RWPE2 (cell line): ENCODE measurements around the gene ANKUB1.

Source experiments
- ATAC-seq: fragments of 200-7000 bp; cut with Tn5 transposase; 3 replicates; pipeline ENCODE4 v1.9.1; 2021; ENCODE audit warnings: low read depth
- DNase-seq: peaks from one replicate; pipeline ENCODE4 v3.0.0-alpha.2; 2020; ENCODE audit warnings: low spot score
- H3K27ac ChIP-seq: fragments of 450-650 bp; 2 replicates; pipeline ENCODE4 v1.5.1; 2017; ENCODE audit warnings: mild to moderate bottlenecking; ENCODE audit not compliant: poor library complexity, severe bottlenecking
- H3K27me3 ChIP-seq: fragments of 250-450 bp; sonication (Bioruptor Pico); 2 replicates; pipeline ENCODE4 v1.5.1; 2021; ENCODE audit warnings: mild to moderate bottlenecking, moderate library complexity; ENCODE audit not compliant: insufficient read depth, poor library complexity, severe bottlenecking
- H3K36me3 ChIP-seq: fragments of 250-450 bp; sonication (Bioruptor Pico); 2 replicates; pipeline ENCODE4 v1.5.1; 2020; ENCODE audit warnings: low read depth, mild to moderate bottlenecking, moderate library complexity
- H3K4me1 ChIP-seq: fragments of 250-450 bp; sonication (Bioruptor Pico); 2 replicates; pipeline ENCODE4 v1.5.1; 2021; ENCODE audit warnings: mild to moderate bottlenecking, moderate library complexity; ENCODE audit not compliant: insufficient read depth, poor library complexity, severe bottlenecking
- H3K4me3 ChIP-seq: fragments of 250-450 bp; sonication (Bioruptor Pico); 2 replicates; pipeline ENCODE4 v1.5.1; 2021; ENCODE audit warnings: mild to moderate bottlenecking, moderate library complexity; ENCODE audit not compliant: severe bottlenecking
- H3K9me3 ChIP-seq: fragments of 250-450 bp; sonication (Bioruptor Pico); 2 replicates; pipeline ENCODE4 v1.5.1; 2021; ENCODE audit warnings: mild to moderate bottlenecking, moderate library complexity; ENCODE audit not compliant: severe bottlenecking
- TF ChIP-seq, protein P1 (sequence below): fragments of 450-650 bp; IDR thresholded peaks from one replicate; pipeline ENCODE4 v1.5.1; 2017; ENCODE audit warnings: mild to moderate bottlenecking, moderate library complexity; ENCODE audit not compliant: poor library complexity, severe bottlenecking

The ANKUB1 gene

DNA sequence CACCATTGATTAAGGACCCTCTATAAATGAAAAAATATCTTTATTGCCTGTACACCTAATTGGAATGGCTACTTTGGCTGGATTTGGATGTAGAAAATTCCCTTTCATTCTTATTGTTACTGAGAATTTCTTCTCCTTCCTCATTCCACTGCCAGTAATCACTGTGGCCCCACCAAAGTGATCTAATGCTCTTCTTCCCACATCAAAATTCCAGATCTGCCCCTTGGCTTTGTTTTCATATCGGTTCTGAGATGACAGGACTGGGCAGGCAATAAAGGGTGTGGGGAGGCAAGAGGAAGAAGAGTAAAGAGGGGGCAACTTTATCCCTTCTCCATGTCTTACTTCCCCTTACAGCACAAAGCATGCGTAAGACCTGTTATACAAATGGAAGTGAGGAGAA is 2.1 kb downstream of the ANKUB1 start:
- Histone ChIP-seq H3K36me3 (no peaks in the 10 kb centered on the region), H3K27ac (peak overlapping the region; percentile 27)
- DNase-seq: no peak

DNA sequence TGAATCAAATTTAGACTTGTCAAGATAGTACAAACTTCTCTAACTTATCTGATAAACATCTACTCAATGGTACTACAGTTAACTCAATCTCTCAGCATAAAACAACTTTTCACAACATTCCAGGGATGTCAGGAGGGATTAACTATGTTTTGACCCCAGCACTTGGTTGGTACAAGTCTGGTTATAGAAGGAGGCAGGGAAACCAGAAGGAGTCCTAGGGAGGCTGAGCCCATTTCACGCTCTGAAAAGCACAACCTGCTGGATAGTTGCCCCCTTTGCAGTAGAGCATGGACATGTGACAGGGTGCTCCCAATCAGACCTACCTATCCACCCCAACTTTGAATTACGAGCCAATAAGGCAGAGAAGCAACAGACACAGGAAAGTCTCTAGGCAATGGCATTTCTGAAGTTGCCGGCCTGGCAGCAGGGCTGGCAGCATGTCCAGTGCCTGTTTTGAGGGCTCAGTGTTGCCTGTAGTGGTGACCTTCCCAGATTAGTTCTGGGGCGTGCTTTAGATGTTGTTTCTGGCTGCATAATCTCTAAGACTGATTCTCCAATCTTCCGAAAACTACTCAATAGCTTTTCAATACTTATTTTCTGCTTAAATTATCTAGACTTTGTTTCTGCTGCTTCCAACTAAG is 8.2 kb downstream of the ANKUB1 start:
- H3K9me3 ChIP-seq: no peaks in the 10 kb centered on the region
- H3K36me3 ChIP-seq: no peaks in the 10 kb centered on the region
- no peaks in the 10 kb centered on the region for H3K27me3 ChIP-seq
- peak; percentile 38; the same call in 2 of the 3 replicates for ATAC-seq
- peaks cover 18% of the 10 kb centered on the region for H3K4me1 ChIP-seq
- DNase-seq: no peak
- no peak overlapping the region for H3K4me3 ChIP-seq
- TF ChIP-seq, protein P1, sequence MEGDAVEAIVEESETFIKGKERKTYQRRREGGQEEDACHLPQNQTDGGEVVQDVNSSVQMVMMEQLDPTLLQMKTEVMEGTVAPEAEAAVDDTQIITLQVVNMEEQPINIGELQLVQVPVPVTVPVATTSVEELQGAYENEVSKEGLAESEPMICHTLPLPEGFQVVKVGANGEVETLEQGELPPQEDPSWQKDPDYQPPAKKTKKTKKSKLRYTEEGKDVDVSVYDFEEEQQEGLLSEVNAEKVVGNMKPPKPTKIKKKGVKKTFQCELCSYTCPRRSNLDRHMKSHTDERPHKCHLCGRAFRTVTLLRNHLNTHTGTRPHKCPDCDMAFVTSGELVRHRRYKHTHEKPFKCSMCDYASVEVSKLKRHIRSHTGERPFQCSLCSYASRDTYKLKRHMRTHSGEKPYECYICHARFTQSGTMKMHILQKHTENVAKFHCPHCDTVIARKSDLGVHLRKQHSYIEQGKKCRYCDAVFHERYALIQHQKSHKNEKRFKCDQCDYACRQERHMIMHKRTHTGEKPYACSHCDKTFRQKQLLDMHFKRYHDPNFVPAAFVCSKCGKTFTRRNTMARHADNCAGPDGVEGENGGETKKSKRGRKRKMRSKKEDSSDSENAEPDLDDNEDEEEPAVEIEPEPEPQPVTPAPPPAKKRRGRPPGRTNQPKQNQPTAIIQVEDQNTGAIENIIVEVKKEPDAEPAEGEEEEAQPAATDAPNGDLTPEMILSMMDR: no peak
- peak overlapping the region; percentile 76 for H3K27ac ChIP-seq

More for the DNA sequence above, 2.1 kb downstream of the ANKUB1 start:
- peak; percentile 61; the same call in 2 of the 3 replicates for ATAC-seq
- no peaks in the 10 kb centered on the region for H3K9me3 ChIP-seq
- peaks cover 23% of the 10 kb centered on the region for H3K4me1 ChIP-seq
- no peak overlapping the region for H3K4me3 ChIP-seq
- TF ChIP-seq, protein P1: no peak
- no peaks in the 10 kb centered on the region for H3K27me3 ChIP-seq

DNA sequence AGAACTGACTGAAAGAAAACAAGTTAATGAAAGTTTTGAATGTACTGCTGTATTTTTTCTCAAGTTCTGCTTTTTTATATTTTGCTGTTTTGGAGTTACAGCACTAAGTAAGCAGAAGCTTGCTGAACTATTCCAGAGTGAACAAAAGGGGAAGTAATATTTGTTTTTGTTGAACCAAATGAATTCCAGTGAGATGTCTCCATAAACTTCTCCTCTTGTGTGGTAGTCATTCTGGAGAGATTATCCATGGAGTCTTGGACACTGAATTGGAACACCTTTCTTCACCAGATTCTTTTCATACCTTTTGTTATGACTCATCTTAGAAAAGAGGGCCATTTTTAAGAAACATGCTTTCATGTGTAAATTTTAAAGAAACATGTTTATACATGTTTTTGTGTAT is 8.8 kb downstream of the ANKUB1 start:
- Histone ChIP-seq H3K4me1 (peaks cover 18% of the 10 kb centered on the region), H3K36me3 (no peaks in the 10 kb centered on the region), H3K27ac (peak overlapping the region; percentile 76), H3K9me3 (no peaks in the 10 kb centered on the region), H3K4me3 (no peak overlapping the region), H3K27me3 (no peaks in the 10 kb centered on the region)
- peak; percentile 93 for ATAC-seq
- TF ChIP-seq, protein P1: no peak
- DNase-seq: no peak

DNA sequence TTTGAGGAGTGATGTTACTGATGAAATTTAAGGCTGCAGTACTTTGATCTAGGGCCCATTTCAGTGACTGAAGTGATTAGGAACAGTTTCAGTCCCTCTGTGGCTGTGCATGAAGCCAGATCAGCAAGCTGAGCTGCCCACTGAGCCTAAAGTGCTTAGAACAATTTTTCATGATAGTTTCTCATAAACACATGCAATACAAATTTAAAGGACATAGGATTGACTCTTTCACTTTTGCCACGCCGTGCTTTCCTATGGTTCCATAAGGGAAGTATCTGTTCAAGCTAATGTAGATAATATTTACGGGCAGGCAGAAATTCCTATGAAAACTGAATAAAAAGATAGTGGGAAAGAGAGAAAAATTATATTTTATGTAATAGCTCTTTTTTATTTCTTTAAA is 10.6 kb downstream of the ANKUB1 start:
- no peak for DNase-seq
- Histone ChIP-seq H3K4me1 (peaks cover 18% of the 10 kb centered on the region), H3K27me3 (no peaks in the 10 kb centered on the region), H3K4me3 (no peak overlapping the region), H3K9me3 (no peaks in the 10 kb centered on the region), H3K27ac (no peak overlapping the region), H3K36me3 (no peaks in the 10 kb centered on the region)
- ATAC-seq: no peak
- TF ChIP-seq, protein P1: no peak

DNA sequence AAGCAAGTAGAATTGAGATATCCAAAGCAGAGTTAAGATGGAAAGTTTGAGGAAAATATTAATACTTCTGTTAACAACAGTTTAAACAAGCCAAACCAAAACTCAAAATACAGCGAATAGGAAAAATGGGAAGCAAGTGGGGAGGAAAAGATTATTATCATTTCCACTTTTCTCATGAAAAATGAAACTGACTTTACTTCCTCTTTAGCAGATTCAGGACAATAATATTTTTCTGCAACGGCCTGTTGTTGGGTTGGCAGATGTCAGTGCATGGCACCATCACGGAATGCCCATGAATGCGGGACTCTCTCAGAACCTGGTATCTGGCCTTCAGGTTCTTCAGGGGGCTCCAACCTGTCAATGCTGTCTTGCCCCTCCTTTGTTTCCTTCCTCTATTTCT is 11.1 kb downstream of the ANKUB1 start:
- Histone ChIP-seq H3K36me3 (no peaks in the 10 kb centered on the region), H3K9me3 (no peaks in the 10 kb centered on the region), H3K27ac (no peak overlapping the region), H3K27me3 (no peaks in the 10 kb centered on the region), H3K4me3 (no peak overlapping the region), H3K4me1 (peaks cover 18% of the 10 kb centered on the region)
- TF ChIP-seq, protein P1: no peak
- ATAC-seq (no peak), DNase-seq (no peak)
